ENCODE results near the gene ACTR8. TPM values are rescaled to one million over a fixed set of nuclear protein-coding genes. Genes with fewer than 3 reads are reported as not detected.

The ACTR8 gene
- polyA plus RNA-seq, 1 donor from 2014 or later: 28.4 TPM

DNA sequence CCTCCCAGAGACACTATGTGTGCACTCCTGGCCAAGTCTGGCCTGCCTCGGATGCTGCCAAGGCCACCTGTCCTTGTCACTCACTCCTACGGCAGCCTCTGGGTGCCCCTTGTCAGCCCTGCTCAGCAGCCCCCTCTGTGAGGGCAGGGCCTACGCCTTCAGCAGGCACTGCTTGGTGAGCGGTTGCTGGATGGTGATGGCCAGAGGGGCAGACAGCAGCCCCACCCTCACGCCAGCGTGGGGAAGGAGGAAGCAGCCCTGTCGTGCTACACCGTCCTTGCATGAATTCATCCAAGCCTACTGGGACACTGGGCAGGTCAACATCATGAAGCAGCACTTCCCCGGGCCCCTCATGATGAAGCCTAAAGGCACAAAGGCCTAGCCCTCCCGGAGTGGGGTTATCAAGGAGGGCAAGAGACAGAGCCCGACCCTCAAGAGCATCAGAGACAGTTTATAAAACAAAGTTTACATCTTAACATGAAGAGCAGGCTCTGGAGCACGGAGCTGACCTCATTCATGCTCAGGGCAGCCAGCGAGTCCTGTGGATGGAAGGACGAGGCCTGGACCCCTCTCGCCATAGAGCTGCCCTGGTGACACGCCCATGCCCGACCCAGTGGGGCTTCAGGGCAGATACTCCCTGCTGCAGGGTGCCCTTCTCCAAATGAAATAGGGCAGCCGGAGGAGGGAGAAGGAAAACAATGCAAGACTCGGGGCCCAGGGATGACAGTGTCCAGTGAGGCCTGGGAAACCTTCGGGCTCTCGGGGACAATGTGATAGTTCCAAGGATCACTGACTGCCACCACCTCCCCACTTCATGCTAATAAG, 61.0 kb downstream of the ACTR8 start:
- Histone ChIP-seq H3F3A (ENCODE audit: insufficient read depth, low read length, poor library complexity, severe bottlenecking) (no peaks in the 10 kb centered on the region), H4K20me1 (ENCODE audit: insufficient read depth) (no peaks in the 10 kb centered on the region), H3K36me3 (ENCODE audit: insufficient read depth, low read length) (no peaks in the 10 kb centered on the region), H3K9me3 (ENCODE audit: low read length) (no peaks in the 10 kb centered on the region), H3K4me3 (ENCODE audit: low read length) (no peak overlapping the region), H2AFZ (ENCODE audit: low read depth, low read length) (no peak overlapping the region), H3K9me2 (ENCODE audit: insufficient read depth, low read length) (no peaks in the 10 kb centered on the region), H3K27me3 (ENCODE audit: insufficient read depth, low read depth, low read length) (no peaks in the 10 kb centered on the region), H3K27ac (ENCODE audit: low read length) (no peak overlapping the region), H3K4me2 (ENCODE audit: low read length) (no peak overlapping the region), H3K9ac (ENCODE audit: low read length) (no peak overlapping the region), H3K79me2 (replicated peaks; ENCODE audit: insufficient read depth, low read length) (no peaks in the 10 kb centered on the region)
- TF ChIP-seq MXI1 (conservative IDR thresholded peaks at IDR 0.05; ENCODE audit: poor library complexity, severe bottlenecking) (no peak), EZH2 (IDR thresholded peaks at IDR 0.05; ENCODE audit: borderline replicate concordance, insufficient read depth, low read length, poor library complexity, severe bottlenecking) (no peak), SMC3 (conservative IDR thresholded peaks at IDR 0.05; ENCODE audit: poor library complexity) (no peak), RAD21 (conservative IDR thresholded peaks at IDR 0.05) (no peak), EP300 (conservative IDR thresholded peaks at IDR 0.05; ENCODE audit: poor library complexity, severe bottlenecking) (no peak), POLR2AphosphoS5 (IDR thresholded peaks at IDR 0.05) (no peak), TAF1 (IDR thresholded peaks at IDR 0.05; ENCODE audit: low read depth) (no peak)
- TF ChIP-seq, protein P1, sequence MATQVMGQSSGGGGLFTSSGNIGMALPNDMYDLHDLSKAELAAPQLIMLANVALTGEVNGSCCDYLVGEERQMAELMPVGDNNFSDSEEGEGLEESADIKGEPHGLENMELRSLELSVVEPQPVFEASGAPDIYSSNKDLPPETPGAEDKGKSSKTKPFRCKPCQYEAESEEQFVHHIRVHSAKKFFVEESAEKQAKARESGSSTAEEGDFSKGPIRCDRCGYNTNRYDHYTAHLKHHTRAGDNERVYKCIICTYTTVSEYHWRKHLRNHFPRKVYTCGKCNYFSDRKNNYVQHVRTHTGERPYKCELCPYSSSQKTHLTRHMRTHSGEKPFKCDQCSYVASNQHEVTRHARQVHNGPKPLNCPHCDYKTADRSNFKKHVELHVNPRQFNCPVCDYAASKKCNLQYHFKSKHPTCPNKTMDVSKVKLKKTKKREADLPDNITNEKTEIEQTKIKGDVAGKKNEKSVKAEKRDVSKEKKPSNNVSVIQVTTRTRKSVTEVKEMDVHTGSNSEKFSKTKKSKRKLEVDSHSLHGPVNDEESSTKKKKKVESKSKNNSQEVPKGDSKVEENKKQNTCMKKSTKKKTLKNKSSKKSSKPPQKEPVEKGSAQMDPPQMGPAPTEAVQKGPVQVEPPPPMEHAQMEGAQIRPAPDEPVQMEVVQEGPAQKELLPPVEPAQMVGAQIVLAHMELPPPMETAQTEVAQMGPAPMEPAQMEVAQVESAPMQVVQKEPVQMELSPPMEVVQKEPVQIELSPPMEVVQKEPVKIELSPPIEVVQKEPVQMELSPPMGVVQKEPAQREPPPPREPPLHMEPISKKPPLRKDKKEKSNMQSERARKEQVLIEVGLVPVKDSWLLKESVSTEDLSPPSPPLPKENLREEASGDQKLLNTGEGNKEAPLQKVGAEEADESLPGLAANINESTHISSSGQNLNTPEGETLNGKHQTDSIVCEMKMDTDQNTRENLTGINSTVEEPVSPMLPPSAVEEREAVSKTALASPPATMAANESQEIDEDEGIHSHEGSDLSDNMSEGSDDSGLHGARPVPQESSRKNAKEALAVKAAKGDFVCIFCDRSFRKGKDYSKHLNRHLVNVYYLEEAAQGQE (IDR thresholded peaks at IDR 0.05; ENCODE audit: borderline replicate concordance): no peak
- TF ChIP-seq, protein P2, sequence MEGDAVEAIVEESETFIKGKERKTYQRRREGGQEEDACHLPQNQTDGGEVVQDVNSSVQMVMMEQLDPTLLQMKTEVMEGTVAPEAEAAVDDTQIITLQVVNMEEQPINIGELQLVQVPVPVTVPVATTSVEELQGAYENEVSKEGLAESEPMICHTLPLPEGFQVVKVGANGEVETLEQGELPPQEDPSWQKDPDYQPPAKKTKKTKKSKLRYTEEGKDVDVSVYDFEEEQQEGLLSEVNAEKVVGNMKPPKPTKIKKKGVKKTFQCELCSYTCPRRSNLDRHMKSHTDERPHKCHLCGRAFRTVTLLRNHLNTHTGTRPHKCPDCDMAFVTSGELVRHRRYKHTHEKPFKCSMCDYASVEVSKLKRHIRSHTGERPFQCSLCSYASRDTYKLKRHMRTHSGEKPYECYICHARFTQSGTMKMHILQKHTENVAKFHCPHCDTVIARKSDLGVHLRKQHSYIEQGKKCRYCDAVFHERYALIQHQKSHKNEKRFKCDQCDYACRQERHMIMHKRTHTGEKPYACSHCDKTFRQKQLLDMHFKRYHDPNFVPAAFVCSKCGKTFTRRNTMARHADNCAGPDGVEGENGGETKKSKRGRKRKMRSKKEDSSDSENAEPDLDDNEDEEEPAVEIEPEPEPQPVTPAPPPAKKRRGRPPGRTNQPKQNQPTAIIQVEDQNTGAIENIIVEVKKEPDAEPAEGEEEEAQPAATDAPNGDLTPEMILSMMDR (IDR thresholded peaks at IDR 0.05; ENCODE audit: poor library complexity, severe bottlenecking): no peak

DNA sequence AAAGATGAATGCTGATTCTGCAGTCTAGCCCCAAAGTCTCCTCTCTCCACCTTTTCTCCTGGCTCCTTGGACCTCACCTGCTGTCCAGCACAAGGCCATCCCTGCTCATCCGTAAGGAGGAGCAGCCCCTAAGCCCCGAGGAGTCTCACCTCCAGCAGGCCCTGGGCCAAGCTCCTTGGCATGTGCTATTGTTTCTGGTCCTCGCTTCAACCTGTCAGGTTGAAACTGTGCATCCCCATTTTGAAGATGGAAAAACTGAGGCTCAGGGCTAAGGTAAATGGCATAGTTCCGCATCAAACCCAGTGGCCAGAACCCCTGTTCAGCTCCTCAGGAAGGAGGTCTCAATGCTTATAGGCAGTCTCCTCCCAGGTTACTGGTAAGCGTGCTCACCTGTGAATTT, 61.9 kb downstream of the ACTR8 start:
- Histone ChIP-seq H3K9me3 (ENCODE audit: low read length) (no peaks in the 10 kb centered on the region), H3K4me3 (ENCODE audit: low read length) (no peak overlapping the region), H3F3A (ENCODE audit: insufficient read depth, low read length, poor library complexity, severe bottlenecking) (no peaks in the 10 kb centered on the region), H3K79me2 (replicated peaks; ENCODE audit: insufficient read depth, low read length) (no peaks in the 10 kb centered on the region), H3K9me2 (ENCODE audit: insufficient read depth, low read length) (no peaks in the 10 kb centered on the region), H4K20me1 (ENCODE audit: insufficient read depth) (no peaks in the 10 kb centered on the region), H3K27ac (ENCODE audit: low read length) (no peak overlapping the region), H3K4me2 (ENCODE audit: low read length) (no peak overlapping the region), H2AFZ (ENCODE audit: low read depth, low read length) (no peak overlapping the region), H3K9ac (ENCODE audit: low read length) (no peak overlapping the region), H3K36me3 (ENCODE audit: insufficient read depth, low read length) (no peaks in the 10 kb centered on the region), H3K27me3 (ENCODE audit: insufficient read depth, low read depth, low read length) (no peaks in the 10 kb centered on the region)
- TF ChIP-seq EP300 (conservative IDR thresholded peaks at IDR 0.05; ENCODE audit: poor library complexity, severe bottlenecking) (no peak), EZH2 (IDR thresholded peaks at IDR 0.05; ENCODE audit: borderline replicate concordance, insufficient read depth, low read length, poor library complexity, severe bottlenecking) (no peak), TAF1 (IDR thresholded peaks at IDR 0.05; ENCODE audit: low read depth) (no peak), MXI1 (conservative IDR thresholded peaks at IDR 0.05; ENCODE audit: poor library complexity, severe bottlenecking) (no peak)
- TF ChIP-seq, protein P2 (IDR thresholded peaks at IDR 0.05; ENCODE audit: poor library complexity, severe bottlenecking): no peak

All from neural cell (in vitro differentiated cells).